Measurements from ENCODE around the gene TRABD2B. TPM values are rescaled to one million over a fixed set of nuclear protein-coding genes. Genes with fewer than 3 reads are reported as not detected.

The TRABD2B gene
- total RNA-seq, 1 donor from 2014 or later = 1.4 TPM

GRCh38 chr1:47856996-47857395, 140.2 kb downstream of the TRABD2B start:
- peaks cover 4% of the 10 kb centered on the region for H3K27me3 ChIP-seq (ENCODE audit: low read depth)
- H3K27ac ChIP-seq (replicated peaks) = no peak overlapping the region
- H3K36me3 ChIP-seq = no peaks in the 10 kb centered on the region
- peaks cover 10% of the 10 kb centered on the region for H3K9me3 ChIP-seq (replicated peaks)
- no peaks in the 10 kb centered on the region for H3K4me1 ChIP-seq
- no peak overlapping the region for H3K4me3 ChIP-seq
- no peak for TF ChIP-seq CTCF (IDR thresholded peaks at IDR 0.05; ENCODE audit: borderline replicate concordance)
- intact Hi-C loops (cut with micrococcal nuclease) = no loop called here
- no peak for DNase-seq

- no peak overlapping the region for H3K27ac ChIP-seq (replicated peaks)
- H3K36me3 ChIP-seq = no peaks in the 10 kb centered on the region
- intact Hi-C loops (cut with micrococcal nuclease) = no loop called here
- TF ChIP-seq CTCF (IDR thresholded peaks at IDR 0.05; ENCODE audit: borderline replicate concordance) = no peak
- H3K27me3 ChIP-seq (ENCODE audit: low read depth) = peaks cover 4% of the 10 kb centered on the region
- H3K4me1 ChIP-seq = no peaks in the 10 kb centered on the region
- no peaks in the 10 kb centered on the region for H3K9me3 ChIP-seq (replicated peaks)
- H3K4me3 ChIP-seq = no peak overlapping the region
- no peak for DNase-seq
Measured at GRCh38 chr1:47855230-47855629, 142.0 kb downstream of the TRABD2B start.

- Histone ChIP-seq H3K27me3 (ENCODE audit: low read depth) (no peaks in the 10 kb centered on the region), H3K4me1 (peaks cover 1% of the 10 kb centered on the region), H3K4me3 (no peak overlapping the region), H3K36me3 (no peaks in the 10 kb centered on the region), H3K27ac (replicated peaks) (no peak overlapping the region), H3K9me3 (replicated peaks) (no peaks in the 10 kb centered on the region)
- TF ChIP-seq CTCF (IDR thresholded peaks at IDR 0.05; ENCODE audit: borderline replicate concordance) = no peak
- no peak for DNase-seq
- intact Hi-C loops (cut with micrococcal nuclease) = no loop called here
Measured at GRCh38 chr1:47854552-47855144, 142.5 kb downstream of the TRABD2B start.

GRCh38 chr1:47853852-47854251, 143.3 kb downstream of the TRABD2B start:
- no peak overlapping the region for H3K27ac ChIP-seq (replicated peaks)
- H3K27me3 ChIP-seq (ENCODE audit: low read depth) = no peaks in the 10 kb centered on the region
- TF ChIP-seq CTCF (IDR thresholded peaks at IDR 0.05; ENCODE audit: borderline replicate concordance) = no peak
- no peak for DNase-seq
- intact Hi-C loops (cut with micrococcal nuclease) = no loop called here
- H3K36me3 ChIP-seq = no peaks in the 10 kb centered on the region
- no peak overlapping the region for H3K4me3 ChIP-seq
- no peaks in the 10 kb centered on the region for H3K9me3 ChIP-seq (replicated peaks)
- H3K4me1 ChIP-seq = peaks cover 3% of the 10 kb centered on the region

- H3K27me3 ChIP-seq (ENCODE audit: low read depth) = no peaks in the 10 kb centered on the region
- DNase-seq = no peak
- H3K4me3 ChIP-seq = no peak overlapping the region
- H3K27ac ChIP-seq (replicated peaks) = no peak overlapping the region
- peaks cover 3% of the 10 kb centered on the region for H3K4me1 ChIP-seq
- no peaks in the 10 kb centered on the region for H3K9me3 ChIP-seq (replicated peaks)
- intact Hi-C loops (cut with micrococcal nuclease) = no loop called here
- H3K36me3 ChIP-seq = no peaks in the 10 kb centered on the region
- no peak for TF ChIP-seq CTCF (IDR thresholded peaks at IDR 0.05; ENCODE audit: borderline replicate concordance)
Measured at GRCh38 chr1:47853059-47853458, 144.1 kb downstream of the TRABD2B start.
